ENCODE results near the gene AXDND1.

- TF ChIP-seq, protein P1, sequence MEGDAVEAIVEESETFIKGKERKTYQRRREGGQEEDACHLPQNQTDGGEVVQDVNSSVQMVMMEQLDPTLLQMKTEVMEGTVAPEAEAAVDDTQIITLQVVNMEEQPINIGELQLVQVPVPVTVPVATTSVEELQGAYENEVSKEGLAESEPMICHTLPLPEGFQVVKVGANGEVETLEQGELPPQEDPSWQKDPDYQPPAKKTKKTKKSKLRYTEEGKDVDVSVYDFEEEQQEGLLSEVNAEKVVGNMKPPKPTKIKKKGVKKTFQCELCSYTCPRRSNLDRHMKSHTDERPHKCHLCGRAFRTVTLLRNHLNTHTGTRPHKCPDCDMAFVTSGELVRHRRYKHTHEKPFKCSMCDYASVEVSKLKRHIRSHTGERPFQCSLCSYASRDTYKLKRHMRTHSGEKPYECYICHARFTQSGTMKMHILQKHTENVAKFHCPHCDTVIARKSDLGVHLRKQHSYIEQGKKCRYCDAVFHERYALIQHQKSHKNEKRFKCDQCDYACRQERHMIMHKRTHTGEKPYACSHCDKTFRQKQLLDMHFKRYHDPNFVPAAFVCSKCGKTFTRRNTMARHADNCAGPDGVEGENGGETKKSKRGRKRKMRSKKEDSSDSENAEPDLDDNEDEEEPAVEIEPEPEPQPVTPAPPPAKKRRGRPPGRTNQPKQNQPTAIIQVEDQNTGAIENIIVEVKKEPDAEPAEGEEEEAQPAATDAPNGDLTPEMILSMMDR (IDR thresholded peaks at IDR 0.05; ENCODE audit: insufficient read depth, low read length): no peak
- no peak for TF ChIP-seq POLR2AphosphoS5 (IDR thresholded peaks at IDR 0.05; ENCODE audit: low read depth)
These were observed 44.1 kb upstream of the AXDND1 start for GRCh38 chr1:179321533-179322216.

Data from HL-60 (cell line).